Liver (tissue), 9 donors: ENCODE results near the gene SPOCK2. TPM values are rescaled to one million over a fixed set of nuclear protein-coding genes. Genes with fewer than 3 reads are reported as not detected.

Source experiments
- DNase-seq: peaks from one replicate; pipeline ENCODE4 v3.0.0-alpha.2; 2017; ENCODE audit warnings: low spot score
- H3K27ac ChIP-seq, 2 donors: one replicate each; pipeline ENCODE4 v1.7.0; 2013; ENCODE audit warnings: inconsistent platforms in 2 of 2, low read length in 2 of 2, control low read depth in 1 of 2, low read depth in 1 of 2, mild to moderate bottlenecking in 1 of 2
- H3K27me3 ChIP-seq, 4 donors: one replicate each; pipeline versions ENCODE4 v1.6.1 to v1.7.0; 2013; ENCODE audit warnings: low read length in 3 of 4, inconsistent platforms in 1 of 4, mild to moderate bottlenecking in 1 of 4, moderate library complexity in 1 of 4; ENCODE audit not compliant: control insufficient read depth in 4 of 4, insufficient read depth in 4 of 4
- H3K36me3 ChIP-seq, 4 donors: one replicate each; pipeline versions ENCODE4 v1.6.1 to v1.7.0; 2013; ENCODE audit warnings: low read length in 3 of 4, mild to moderate bottlenecking in 3 of 4, low read depth in 1 of 4, moderate library complexity in 1 of 4; ENCODE audit not compliant: control insufficient read depth in 4 of 4, insufficient read depth in 3 of 4
- H3K4me1 ChIP-seq, 4 donors: one replicate each; pipeline versions ENCODE4 v1.6.1 to v1.7.0; 2013; ENCODE audit warnings: low read length in 3 of 4, mild to moderate bottlenecking in 3 of 4, moderate library complexity in 1 of 4; ENCODE audit not compliant: control insufficient read depth in 4 of 4, insufficient read depth in 4 of 4
- H3K4me3 ChIP-seq, 3 donors: one replicate each; pipeline versions ENCODE4 v1.6.1 to v1.7.0; 2013; ENCODE audit warnings: low read length in 3 of 3, control low read depth in 1 of 3, low read depth in 1 of 3, mild to moderate bottlenecking in 1 of 3
- H3K9ac ChIP-seq, 2 donors: one replicate each; pipeline ENCODE4 v1.7.0; 2013; ENCODE audit warnings: low read length in 2 of 2, mild to moderate bottlenecking in 2 of 2, moderate library complexity in 2 of 2, control low read depth in 1 of 2, low read depth in 1 of 2
- H3K9me3 ChIP-seq, 4 donors: one replicate each; pipeline versions ENCODE4 v1.6.1 to v1.7.0; 2013; ENCODE audit warnings: low read length in 3 of 4; ENCODE audit not compliant: control insufficient read depth in 4 of 4
- EGR1 ChIP-seq, 2 donors: IDR thresholded peaks; 2 replicates each; pipeline ENCODE4 v1.6.1; 2016 to 2018; ENCODE audit warnings: antibody characterized with exemption in 2 of 2, low read depth in 2 of 2
- FOXA1 ChIP-seq: IDR thresholded peaks from 2 replicates; pipeline ENCODE4 v1.6.1; 2016; ENCODE audit warnings: antibody characterized with exemption
- FOXA2 ChIP-seq: IDR thresholded peaks from 2 replicates; pipeline ENCODE4 v1.6.1; 2016; ENCODE audit warnings: antibody characterized with exemption
- GABPA ChIP-seq, 2 donors: IDR thresholded peaks in 1 of 2; conservative IDR thresholded peaks in 1 of 2; 2 replicates each; pipeline ENCODE4 v1.6.1; 2016; ENCODE audit warnings: antibody characterized with exemption in 2 of 2, mild to moderate bottlenecking in 1 of 2, moderate library complexity in 1 of 2
- HNF4A ChIP-seq, 2 donors: conservative IDR thresholded peaks; 2 replicates each; pipeline ENCODE4 v1.6.1; 2016; ENCODE audit warnings: antibody characterized with exemption in 2 of 2, mild to moderate bottlenecking in 2 of 2
- HNF4G ChIP-seq: IDR thresholded peaks from 2 replicates; pipeline ENCODE4 v1.6.1; 2016; ENCODE audit warnings: antibody characterized with exemption
- MAX ChIP-seq: IDR thresholded peaks from 2 replicates; pipeline ENCODE4 v1.6.1; 2016; ENCODE audit warnings: antibody characterized with exemption
- NR2F2 ChIP-seq: IDR thresholded peaks from 2 replicates; pipeline ENCODE4 v1.6.1; 2016; ENCODE audit warnings: antibody characterized with exemption
- RAD21 ChIP-seq, 2 donors: IDR thresholded peaks; 2 replicates each; pipeline ENCODE4 v1.6.1; 2016; ENCODE audit warnings: antibody characterized with exemption in 2 of 2, mild to moderate bottlenecking in 2 of 2
- REST ChIP-seq: IDR thresholded peaks from 2 replicates; pipeline ENCODE4 v1.6.1; 2016; ENCODE audit warnings: antibody characterized with exemption, mild to moderate bottlenecking
- RXRA ChIP-seq, 2 donors: IDR thresholded peaks; 2 replicates each; pipeline ENCODE4 v1.6.1; 2017 to 2018; ENCODE audit warnings: antibody characterized with exemption in 2 of 2, mild to moderate bottlenecking in 1 of 2
- SP1 ChIP-seq: IDR thresholded peaks from 2 replicates; pipeline ENCODE4 v1.6.1; 2018; ENCODE audit warnings: antibody characterized with exemption, mild to moderate bottlenecking
- TAF1 ChIP-seq: conservative IDR thresholded peaks from 2 replicates; pipeline ENCODE4 v1.6.1; 2016; ENCODE audit warnings: antibody characterized with exemption, mild to moderate bottlenecking
- YY1 ChIP-seq: IDR thresholded peaks from 2 replicates; pipeline ENCODE4 v1.6.1; 2016; ENCODE audit warnings: antibody characterized with exemption, mild to moderate bottlenecking
- ZBTB33 ChIP-seq: IDR thresholded peaks from 2 replicates; pipeline ENCODE4 v1.6.1; 2016; ENCODE audit warnings: antibody characterized with exemption
- WGBS: extraction: QIAGEN DNeasy Blood & Tissue Kit; methylation state at CpG from one replicate; pipeline ENCODE4 v1.1.7; 2013; 5-methylcytosine and 5-hydroxymethylcytosine counted together
- polyA plus RNA-seq, 2 donors: library from polyadenylated mRNA; stranded (reverse) in 1 of 2; unstranded in 1 of 2; fragments of 200-250 nt in 1 of 2; fragments of >200 nt in 1 of 2; fragmentation: Nextera tagmentation in 1 of 2; extraction: Ambion mirVana in 1 of 2; gene quantifications; one replicate each; pipeline versions ENCODE4 v1.2.1 to v1.2.3, GENCODE V29; 2013 to 2015
- total RNA-seq, 2 donors: library from RNA; depleted of rRNA; stranded (reverse); fragments of >200 nt; gene quantifications; one replicate each; pipeline ENCODE4 v1.2.3, GENCODE V29; 2014
- donor health status: healthy.
- donor health status: healthy.
- donor health status: healthy.
- donor health status: healthy.
- donor health status: healthy.

SPOCK2 gene
- total and polyA plus RNA-seq, 4 donors: 0.36 to 1.7 (median 0.64) TPM

GRCh38 chr10:72079356-72079755, 9.0 kb downstream of the SPOCK2 start (continued):
- TF ChIP-seq REST (no peak), GABPA (IDR thresholded peaks at IDR 0.05 in 1 of 2, conservative IDR thresholded peaks at IDR 0.05 in 1 of 2) (no peak), RAD21 (IDR thresholded peaks at IDR 0.05) (no peak)

- Histone ChIP-seq H3K27ac (no peak overlapping the region), H3K4me3 (no peak overlapping the region), H3K9ac (no peak overlapping the region), H3K4me1 (no peaks in the 10 kb centered on the region), H3K9me3 (no peaks in the 10 kb centered on the region), H3K36me3 (no peaks in the 10 kb centered on the region), H3K27me3 (no peaks in the 10 kb centered on the region)
- no peak for DNase-seq
- no peak for TF ChIP-seq YY1
- no peak for TF ChIP-seq HNF4A (conservative IDR thresholded peaks at IDR 0.05)
- no peak for TF ChIP-seq FOXA1
- TF ChIP-seq FOXA2: no peak
- TF ChIP-seq RXRA (IDR thresholded peaks at IDR 0.05): no peak
- no peak for TF ChIP-seq SP1
- TF ChIP-seq GABPA (IDR thresholded peaks at IDR 0.05 in 1 of 2, conservative IDR thresholded peaks at IDR 0.05 in 1 of 2): no peak
- TF ChIP-seq REST: no peak
- TF ChIP-seq MAX: no peak
- TF ChIP-seq HNF4G: no peak
- TF ChIP-seq EGR1 (IDR thresholded peaks at IDR 0.05; ENCODE audit: low read depth in 2 of 2): no peak
- no peak for TF ChIP-seq NR2F2
- 93% methylated on average over 20 of the region's 20 CpGs for WGBS
These were observed 10.9 kb downstream of the SPOCK2 start for GRCh38 chr10:72077275-72077990.

- WGBS: 68% methylated on average over 5 of the region's 5 CpGs
- Histone ChIP-seq H3K36me3 (no peaks in the 10 kb centered on the region), H3K9me3 (no peaks in the 10 kb centered on the region), H3K4me3 (no peak overlapping the region), H3K9ac (no peak overlapping the region), H3K4me1 (no peaks in the 10 kb centered on the region), H3K27me3 (no peaks in the 10 kb centered on the region), H3K27ac (no peak overlapping the region)
- no peak for DNase-seq
- TF ChIP-seq RXRA (IDR thresholded peaks at IDR 0.05): no peak
- no peak for TF ChIP-seq REST
- TF ChIP-seq SP1: no peak
- no peak for TF ChIP-seq FOXA2
- no peak for TF ChIP-seq GABPA (IDR thresholded peaks at IDR 0.05 in 1 of 2, conservative IDR thresholded peaks at IDR 0.05 in 1 of 2)
- TF ChIP-seq HNF4G: no peak
- no peak for TF ChIP-seq ZBTB33
- no peak for TF ChIP-seq RAD21 (IDR thresholded peaks at IDR 0.05)
- TF ChIP-seq HNF4A (conservative IDR thresholded peaks at IDR 0.05): no peak
- no peak for TF ChIP-seq YY1
- no peak for TF ChIP-seq FOXA1
- TF ChIP-seq TAF1: no peak
- TF ChIP-seq EGR1 (IDR thresholded peaks at IDR 0.05; ENCODE audit: low read depth in 2 of 2): no peak
These were observed 11.6 kb downstream of the SPOCK2 start for GRCh38 chr10:72076756-72077155.
